Natural killer cell (primary cell): ENCODE measurements around the gene CHST15. TPM values are rescaled to one million over a fixed set of nuclear protein-coding genes. Genes with fewer than 3 reads are reported as not detected.

Source experiments
- ATAC-seq, 3 donors: fragments of 150-1000 bp in 2 of 3; fragments of 200-7000 bp in 1 of 3; cut with Tn5 transposase; 1 replicate in 1 of 3; 2 replicates in 2 of 3; pipeline ENCODE4 v1.10.0; 2021; ENCODE audit warnings: mild to moderate bottlenecking in 2 of 3, moderate library complexity in 2 of 3
- DNase-seq, 2 donors: peaks; one replicate each; pipeline versions ENCODE4 v3.0.0 to v3.0.0-alpha.2; 2013 to 2021; ENCODE audit warnings: mixed read lengths in 1 of 2
- H3K27ac ChIP-seq: one replicate; pipeline ENCODE4 v1.5.1; 2013; ENCODE audit warnings: mild to moderate bottlenecking, low read length
- H3K27me3 ChIP-seq: one replicate; pipeline ENCODE4 v1.6.1; 2013; ENCODE audit warnings: low read length; ENCODE audit not compliant: control insufficient read depth, insufficient read depth
- H3K36me3 ChIP-seq: one replicate; pipeline ENCODE4 v1.6.1; 2013; ENCODE audit warnings: low read length; ENCODE audit not compliant: control insufficient read depth, insufficient read depth
- H3K4me1 ChIP-seq: one replicate; pipeline ENCODE4 v1.6.1; 2013; ENCODE audit warnings: low read length; ENCODE audit not compliant: control insufficient read depth, insufficient read depth
- H3K4me3 ChIP-seq: one replicate; pipeline ENCODE4 v1.5.1; 2013; ENCODE audit warnings: low read length
- H3K9me3 ChIP-seq: one replicate; pipeline ENCODE4 v1.6.1; 2013; ENCODE audit warnings: low read length; ENCODE audit not compliant: control insufficient read depth, insufficient read depth
- H3K27ac Mint-ChIP-seq, 2 donors: one replicate each; pipeline ENCODE4 v1.8.0; 2022; ENCODE audit warnings: mild to moderate bottlenecking in 2 of 2, mixed read lengths in 2 of 2, moderate library complexity in 1 of 2
- H3K27me3 Mint-ChIP-seq, 2 donors: one replicate each; pipeline ENCODE4 v1.8.0; 2022; ENCODE audit warnings: low read depth in 2 of 2, mixed read lengths in 2 of 2
- H3K36me3 Mint-ChIP-seq: one replicate; pipeline ENCODE4 v1.8.0; 2022; ENCODE audit warnings: mixed read lengths
- H3K4me1 Mint-ChIP-seq, 2 donors: one replicate each; pipeline ENCODE4 v1.8.0; 2022; ENCODE audit warnings: mixed read lengths in 2 of 2
- H3K4me3 Mint-ChIP-seq: one replicate; pipeline ENCODE4 v1.8.0; 2022; ENCODE audit warnings: mild to moderate bottlenecking, moderate library complexity, mixed read lengths
- H3K9me3 Mint-ChIP-seq, 2 donors: one replicate each; pipeline ENCODE4 v1.8.0; 2022; ENCODE audit warnings: mixed read lengths in 2 of 2
- WGBS: methylation state at CpG from one replicate; pipeline ENCODE4 v1.1.7; 2013; ENCODE audit warnings: missing lambda C conversion rate; ENCODE audit not compliant: insufficient coverage; 5-methylcytosine and 5-hydroxymethylcytosine counted together
- intact Hi-C: fragments of 100-400 bp; cut with micrococcal nuclease; formaldehyde crosslinking; loops from one replicate; pipeline ENCODE4 v1.14.2; 2022
- total RNA-seq, 4 donors: library from RNA; stranded (reverse); fragments of 120-200 nt in 1 of 4; gene quantifications; one replicate each; pipeline versions ENCODE4 v1.2.3 to v1.2.4, GENCODE V29; 2013 to 2022
- TF ChIP-seq, protein P1 (sequence below): fragments of 200-600 bp; IDR thresholded peaks from one replicate; pipeline ENCODE4 v1.8.0; 2022; ENCODE audit warnings: antibody characterized with exemption

The CHST15 gene
- total RNA-seq, 3 donors from 2014 or later (not counting 1 experiment from before 2014, with no cell fraction given): 1.9 to 11.9 (median 8.7) TPM

DNA sequence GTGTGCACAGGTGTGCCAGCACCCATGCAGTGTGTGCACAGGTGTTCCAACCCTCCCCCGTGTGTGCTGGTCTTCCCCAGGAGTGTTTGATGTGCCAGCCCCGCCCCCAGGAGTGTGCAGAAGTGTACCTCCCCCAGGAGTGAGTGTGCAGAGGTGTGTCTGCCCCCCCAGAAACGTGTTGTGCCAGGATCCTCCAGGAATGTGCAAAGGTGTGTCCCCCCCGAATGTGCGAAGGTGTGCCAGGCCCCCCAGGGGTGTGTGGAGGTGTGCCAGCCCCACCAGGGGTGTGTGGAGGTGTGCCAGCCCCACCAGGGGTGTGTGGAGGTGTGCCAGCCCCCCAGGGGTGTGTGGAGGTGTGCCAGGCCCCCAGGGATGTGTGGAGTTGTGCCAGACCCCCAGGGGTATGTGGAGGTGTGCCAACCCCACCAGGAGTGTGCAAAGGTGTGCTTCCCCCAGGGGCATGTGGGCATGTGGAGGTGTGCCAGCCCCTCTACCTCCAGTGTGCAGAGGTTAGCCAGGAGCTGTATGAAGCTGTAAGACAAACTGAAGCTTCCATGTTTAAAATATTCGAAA is 33.2 kb downstream of the CHST15 start:
- Histone ChIP-seq H3K4me3 (no peak overlapping the region), H3K27me3 (no peaks in the 10 kb centered on the region), H3K36me3 (no peaks in the 10 kb centered on the region), H3K9me3 (no peaks in the 10 kb centered on the region), H3K27ac (no peak overlapping the region), H3K4me1 (peaks cover 11% of the 10 kb centered on the region)
- TF ChIP-seq, protein P1, sequence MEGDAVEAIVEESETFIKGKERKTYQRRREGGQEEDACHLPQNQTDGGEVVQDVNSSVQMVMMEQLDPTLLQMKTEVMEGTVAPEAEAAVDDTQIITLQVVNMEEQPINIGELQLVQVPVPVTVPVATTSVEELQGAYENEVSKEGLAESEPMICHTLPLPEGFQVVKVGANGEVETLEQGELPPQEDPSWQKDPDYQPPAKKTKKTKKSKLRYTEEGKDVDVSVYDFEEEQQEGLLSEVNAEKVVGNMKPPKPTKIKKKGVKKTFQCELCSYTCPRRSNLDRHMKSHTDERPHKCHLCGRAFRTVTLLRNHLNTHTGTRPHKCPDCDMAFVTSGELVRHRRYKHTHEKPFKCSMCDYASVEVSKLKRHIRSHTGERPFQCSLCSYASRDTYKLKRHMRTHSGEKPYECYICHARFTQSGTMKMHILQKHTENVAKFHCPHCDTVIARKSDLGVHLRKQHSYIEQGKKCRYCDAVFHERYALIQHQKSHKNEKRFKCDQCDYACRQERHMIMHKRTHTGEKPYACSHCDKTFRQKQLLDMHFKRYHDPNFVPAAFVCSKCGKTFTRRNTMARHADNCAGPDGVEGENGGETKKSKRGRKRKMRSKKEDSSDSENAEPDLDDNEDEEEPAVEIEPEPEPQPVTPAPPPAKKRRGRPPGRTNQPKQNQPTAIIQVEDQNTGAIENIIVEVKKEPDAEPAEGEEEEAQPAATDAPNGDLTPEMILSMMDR: no peak
- no peaks in the 10 kb centered on the region for H3K9me3 Mint-ChIP-seq
- no peaks in the 10 kb centered on the region for H3K36me3 Mint-ChIP-seq
- H3K27me3 Mint-ChIP-seq: no peaks in the 10 kb centered on the region
- intact Hi-C loops: no loop called here
- no peak overlapping the region for H3K27ac Mint-ChIP-seq
- no peak overlapping the region for H3K4me3 Mint-ChIP-seq
- H3K4me1 Mint-ChIP-seq: peaks cover 0 to 5% of the 10 kb centered on the region in 2 donors
- no peak for DNase-seq
- WGBS: 78% methylated on average over 6 of the region's 6 CpGs
- no peak for ATAC-seq

DNA sequence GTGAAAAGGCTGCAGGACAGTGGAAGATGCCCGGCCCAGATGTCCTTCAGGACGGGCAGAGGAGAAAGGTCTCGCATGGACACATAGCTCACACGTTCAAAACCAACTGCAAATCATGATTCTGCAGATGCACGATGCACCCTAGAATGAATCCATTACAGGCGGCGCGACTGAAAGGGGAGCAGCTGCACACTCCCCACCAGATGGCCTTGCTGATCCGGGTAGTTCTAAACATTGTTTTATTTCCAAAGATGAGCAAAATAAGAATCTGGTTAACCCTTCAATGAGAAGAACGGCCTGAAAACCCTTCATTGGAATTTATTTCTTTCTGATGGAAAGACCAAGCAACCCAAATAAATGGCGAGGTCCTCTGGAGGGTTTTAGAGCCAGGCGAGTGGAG is 33.8 kb downstream of the CHST15 start:
- TF ChIP-seq, protein P1: no peak
- Histone ChIP-seq H3K27me3 (no peaks in the 10 kb centered on the region), H3K4me3 (no peak overlapping the region), H3K36me3 (no peaks in the 10 kb centered on the region), H3K9me3 (no peaks in the 10 kb centered on the region), H3K27ac (no peak overlapping the region), H3K4me1 (peaks cover 5% of the 10 kb centered on the region)
- Mint-ChIP-seq H3K4me3 (no peak overlapping the region), H3K36me3 (no peaks in the 10 kb centered on the region), H3K4me1 (peaks cover 0 to 1% of the 10 kb centered on the region in 2 donors), H3K27me3 (peaks cover 0 to under 1% of the 10 kb centered on the region in 2 donors), H3K9me3 (no peaks in the 10 kb centered on the region), H3K27ac (no peak overlapping the region)
- WGBS: 91% methylated on average over 12 of the region's 12 CpGs
- ATAC-seq: no peak
- no peak for DNase-seq
- intact Hi-C loops: no loop called here

DNA sequence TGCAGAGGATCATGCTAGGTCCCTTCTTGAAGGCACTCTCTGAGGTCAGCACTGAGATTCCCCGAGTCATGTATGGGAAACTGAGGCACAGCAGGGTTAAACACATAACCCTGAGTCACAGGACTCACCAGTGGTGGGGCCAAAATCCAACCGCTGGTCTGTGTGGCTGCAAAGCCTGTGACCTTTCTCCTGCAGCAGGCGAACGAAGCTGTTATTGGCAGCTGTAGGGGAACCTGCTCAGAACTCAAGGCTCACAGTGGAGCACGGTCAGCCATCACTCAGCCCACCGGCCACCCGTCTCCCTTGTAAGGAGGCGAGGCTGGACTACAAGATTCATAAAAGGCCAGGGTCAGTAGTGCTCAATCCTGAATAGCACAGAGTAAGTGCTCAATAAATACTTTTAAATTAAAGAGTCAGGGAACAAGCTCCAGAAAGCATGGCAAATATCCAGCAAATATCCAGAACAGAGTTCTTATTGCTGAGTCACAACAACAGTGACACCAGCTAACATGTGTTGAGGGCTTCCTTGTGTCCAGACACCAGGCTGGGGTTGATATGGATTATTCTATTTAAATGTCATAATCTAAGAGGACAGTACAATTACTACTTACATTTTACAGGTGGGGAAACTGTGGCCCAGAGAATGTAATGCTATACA is 34.9 kb downstream of the CHST15 start:
- Mint-ChIP-seq H3K27me3 (peaks cover 0 to 6% of the 10 kb centered on the region in 2 donors), H3K9me3 (no peaks in the 10 kb centered on the region), H3K27ac (no peak overlapping the region), H3K36me3 (no peaks in the 10 kb centered on the region), H3K4me1 (no peaks in the 10 kb centered on the region), H3K4me3 (no peak overlapping the region)
- intact Hi-C loops: no loop called here
- Histone ChIP-seq H3K27me3 (no peaks in the 10 kb centered on the region), H3K4me1 (no peaks in the 10 kb centered on the region), H3K36me3 (no peaks in the 10 kb centered on the region), H3K27ac (no peak overlapping the region), H3K4me3 (no peak overlapping the region), H3K9me3 (no peaks in the 10 kb centered on the region)
- TF ChIP-seq, protein P1: no peak
- WGBS: 87% methylated on average over 8 of the region's 8 CpGs
- DNase-seq: no peak
- no peak for ATAC-seq

DNA sequence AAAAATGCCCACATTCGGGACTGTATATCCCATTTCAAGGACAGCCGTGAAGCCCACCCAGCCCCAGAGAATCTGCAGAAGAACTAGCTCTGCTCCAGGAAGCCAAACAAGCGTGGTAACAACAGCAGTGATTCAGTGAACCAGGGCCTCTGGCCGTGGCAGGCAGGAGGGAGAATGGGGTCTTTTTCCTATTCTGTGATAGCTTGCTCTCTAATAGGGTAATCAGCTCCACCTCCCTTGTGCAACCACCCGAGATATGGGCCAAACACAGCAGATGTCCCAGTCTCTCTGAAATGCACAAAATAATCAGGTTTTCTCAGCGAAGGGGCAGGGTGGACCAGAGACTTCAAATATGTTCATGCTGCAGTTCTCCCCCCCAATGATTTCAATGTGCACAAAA is 35.8 kb downstream of the CHST15 start:
- no peaks in the 10 kb centered on the region for H3K9me3 ChIP-seq
- intact Hi-C loops: no loop called here
- no peaks in the 10 kb centered on the region for H3K4me1 ChIP-seq
- no peak for ATAC-seq
- Mint-ChIP-seq H3K4me1 (no peaks in the 10 kb centered on the region), H3K27ac (no peak overlapping the region), H3K9me3 (no peaks in the 10 kb centered on the region), H3K4me3 (no peak overlapping the region), H3K36me3 (no peaks in the 10 kb centered on the region), H3K27me3 (peaks cover 0 to 6% of the 10 kb centered on the region in 2 donors)
- no peak for DNase-seq
- H3K36me3 ChIP-seq: no peaks in the 10 kb centered on the region
- TF ChIP-seq, protein P1: no peak
- H3K27ac ChIP-seq: no peak overlapping the region
- H3K4me3 ChIP-seq: no peak overlapping the region
- WGBS: 79% methylated on average over 6 of the region's 6 CpGs
- no peaks in the 10 kb centered on the region for H3K27me3 ChIP-seq
